Left ventricle myocardium inferior (tissue), 1 donor: ENCODE measurements around the gene QSOX1. TPM values are rescaled to one million over a fixed set of nuclear protein-coding genes. Genes with fewer than 3 reads are reported as not detected.
A peak's percentile ranks its signal among the peaks of the same experiment; 100 is the strongest.

Source experiments
- DNase-seq: peaks from one replicate; pipeline ENCODE4 v3.0.0-alpha.2; 2020
- H3K27ac ChIP-seq: fragments of 200-600 bp; replicated peaks from 2 replicates; pipeline ENCODE4 v1.8.0; 2021
- H3K27me3 ChIP-seq: fragments of 200-600 bp; 2 replicates; pipeline ENCODE4 v1.8.0; 2021; ENCODE audit warnings: low read depth
- H3K36me3 ChIP-seq: fragments of 200-600 bp; 2 replicates; pipeline ENCODE4 v1.8.0; 2021
- H3K4me1 ChIP-seq: fragments of 200-600 bp; 2 replicates; pipeline ENCODE4 v1.8.0; 2021
- H3K4me3 ChIP-seq: fragments of 200-600 bp; 2 replicates; pipeline ENCODE4 v1.8.0; 2021; ENCODE audit warnings: mild to moderate bottlenecking, moderate library complexity
- H3K9me3 ChIP-seq: fragments of 200-600 bp; replicated peaks from 2 replicates; pipeline ENCODE4 v1.8.0; 2021
- CTCF ChIP-seq: fragments of 200-600 bp; IDR thresholded peaks from 2 replicates; pipeline ENCODE4 v1.8.0; 2021; ENCODE audit warnings: antibody characterized with exemption, mild to moderate bottlenecking, borderline replicate concordance
- intact Hi-C: fragments of 100-400 bp; cut with micrococcal nuclease; formaldehyde crosslinking; loops from one replicate; pipeline ENCODE4 v1.11.0; 2022
- total RNA-seq: library from RNA; stranded (reverse); fragmentation: NEBNext Ultra II Directional; extraction: Animal tissue kit (Norgen Biotek cat#: 25700); gene quantifications from one replicate; pipeline ENCODE4 v1.2.1, GENCODE V29; 2021
- donor health status: DM: no; HTN: yes; CAD: no; lungs with severe emphysema.

Gene QSOX1
- total RNA-seq, 1 donor from 2014 or later = 102 TPM

GRCh38 chr1:180185971-180186645 is 31.4 kb downstream of the QSOX1 start:
- Histone ChIP-seq H3K9me3 (no peaks in the 10 kb centered on the region), H3K36me3 (peaks cover 95% of the 10 kb centered on the region), H3K27ac (no peak overlapping the region), H3K4me3 (no peak overlapping the region), H3K4me1 (peaks cover 5% of the 10 kb centered on the region), H3K27me3 (no peaks in the 10 kb centered on the region)
- TF ChIP-seq CTCF = no peak
- intact Hi-C loops = loop anchor here (10.0 kb wide), 1 partner anchor 289 kb away; no protein-coding TSS in a partner anchor
- DNase-seq = no peak

GRCh38 chr1:180186831-180187230 is 32.2 kb downstream of the QSOX1 start:
- intact Hi-C loops = loop anchor here (10.0 kb wide), 1 partner anchor 288 kb away; no protein-coding TSS in a partner anchor
- H3K36me3 ChIP-seq = peaks cover 99% of the 10 kb centered on the region

GRCh38 chr1:180187626-180188025 is 33.0 kb downstream of the QSOX1 start:
- no peak for TF ChIP-seq CTCF
- Histone ChIP-seq H3K9me3 (no peaks in the 10 kb centered on the region), H3K4me3 (no peak overlapping the region), H3K27me3 (no peaks in the 10 kb centered on the region), H3K27ac (no peak overlapping the region), H3K4me1 (peaks cover 5% of the 10 kb centered on the region), H3K36me3 (peaks cover 96% of the 10 kb centered on the region)
- DNase-seq = no peak
- intact Hi-C loops = loop anchor here (10.0 kb wide), 1 partner anchor 287 kb away; no protein-coding TSS in a partner anchor

More at GRCh38 chr1:180186831-180187230, 32.2 kb downstream of the QSOX1 start:
- DNase-seq = no peak
- H3K9me3 ChIP-seq = no peaks in the 10 kb centered on the region
- H3K27me3 ChIP-seq = no peaks in the 10 kb centered on the region
- H3K4me3 ChIP-seq = no peak overlapping the region
- TF ChIP-seq CTCF = no peak
- H3K4me1 ChIP-seq = peaks cover 5% of the 10 kb centered on the region
- H3K27ac ChIP-seq = no peak overlapping the region

- TF ChIP-seq CTCF = peak; percentile 55
- peaks cover 5% of the 10 kb centered on the region for H3K4me1 ChIP-seq
- no peak overlapping the region for H3K27ac ChIP-seq
- no peaks in the 10 kb centered on the region for H3K27me3 ChIP-seq
- H3K36me3 ChIP-seq = peaks cover 95% of the 10 kb centered on the region
- DNase-seq = no peak
- no peak overlapping the region for H3K4me3 ChIP-seq
- H3K9me3 ChIP-seq = no peaks in the 10 kb centered on the region
- intact Hi-C loops = loop anchor here (10.0 kb wide), 1 partner anchor 287 kb away; no protein-coding TSS in a partner anchor
Observed at GRCh38 chr1:180188091-180188506, 33.4 kb downstream of the QSOX1 start.

GRCh38 chr1:180188684-180189175 is 34.1 kb downstream of the QSOX1 start:
- Histone ChIP-seq H3K4me1 (peaks cover 2% of the 10 kb centered on the region), H3K36me3 (peaks cover 92% of the 10 kb centered on the region), H3K27ac (no peak overlapping the region), H3K9me3 (no peaks in the 10 kb centered on the region), H3K4me3 (no peak overlapping the region), H3K27me3 (no peaks in the 10 kb centered on the region)
- DNase-seq = no peak
- TF ChIP-seq CTCF = no peak
- intact Hi-C loops = loop anchor here (10.0 kb wide), 1 partner anchor 286 kb away; no protein-coding TSS in a partner anchor
